Measurements from ENCODE around the gene GAL3ST1. TPM values are rescaled to one million over a fixed set of nuclear protein-coding genes. Genes with fewer than 3 reads are reported as not detected.
A peak's percentile ranks its signal among the peaks of the same experiment; 100 is the strongest.

Gene GAL3ST1
- total and polyA plus RNA-seq, 10 of the 15 experiments (the other 5 are each of a cell fraction or from before 2014, with no cell fraction given): not detected

DNA sequence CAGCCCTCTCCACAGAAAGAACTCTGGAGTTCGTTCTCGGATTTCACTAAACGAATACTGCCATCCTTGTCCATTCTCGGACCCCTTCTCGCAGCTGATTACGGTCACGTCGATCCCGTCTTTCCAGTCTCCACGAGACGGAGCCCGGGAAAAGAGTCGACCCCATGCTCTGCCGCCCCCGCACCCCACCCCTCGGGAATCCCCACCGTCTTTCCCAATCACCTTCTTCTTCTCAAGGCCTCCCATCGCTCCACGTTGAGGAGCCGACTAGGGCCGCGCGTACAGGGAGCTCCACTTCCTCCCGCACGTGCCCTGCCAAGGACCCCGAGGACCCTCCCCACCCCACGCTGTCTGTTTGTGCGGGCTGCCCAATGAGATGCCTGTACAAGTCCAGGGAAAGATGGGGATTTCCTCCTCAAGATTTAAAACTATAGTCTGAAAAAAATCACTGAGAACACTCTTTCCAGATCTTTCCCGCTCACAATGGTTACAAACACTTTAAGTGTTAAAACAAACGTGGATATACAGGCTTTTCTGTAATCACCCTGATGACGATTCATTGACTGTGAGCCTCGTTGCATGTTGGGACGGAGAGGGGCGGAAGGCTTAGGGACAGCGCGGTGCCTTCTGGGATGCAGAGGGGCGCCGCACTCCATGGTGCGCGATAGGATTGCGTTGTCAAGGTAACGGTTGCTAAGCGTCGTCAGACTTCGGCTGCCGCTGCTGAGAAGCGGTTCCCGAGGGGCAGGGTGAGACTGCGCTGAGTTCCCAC is 17.3 kb upstream of the GAL3ST1 start, which contains the start of gene PES1:
PES1 (minus strand) TSS at position 323 of the 772 bp plus-strand sequence; CDS start at position 246, 77 bp downstream.
- in situ Hi-C loops (cut with MboI): no loop called here
- ChIA-PET CTCF (interaction anchor here (0.8 to 6.6 kb wide), 5 partner anchors 10 to 163 kb away, joined by 3 to 45 read pairs (median 5); partner anchors contain the start of genes SLC35E4 and TCN2), RAD21 (ENCODE audit: unreplicated experiment) (interaction anchor here (1.0 to 1.4 kb wide), 4 partner anchors 15 to 189 kb away, joined by 3 to 7 read pairs (median 4); partner anchors contain the start of genes SLC35E4 and TCN2), SMC1A (ENCODE audit: uncharacterized antibody, unreplicated experiment) (interaction anchor here (0.7 to 1.1 kb wide), 4 partner anchors 9 to 170 kb away, joined by 3 to 5 read pairs (median 3); partner anchors contain the start of gene TCN2), POLR2A (interaction anchor here (0.6 to 1.3 kb wide), 5 partner anchors 12 to 492 kb away, joined by 3 to 7 read pairs (median 3); no protein-coding TSS in a partner anchor)
- under 1% methylated on average over 42 of the region's 49 CpGs for WGBS (ENCODE audit: insufficient coverage, insufficient replicate concordance, low lambda C conversion rate, missing lambda C conversion rate)
- Histone ChIP-seq H3K79me2 (ENCODE audit: control insufficient read depth, insufficient read depth, low read length) (peaks cover 26% of the 10 kb centered on the region), H3K9ac (ENCODE audit: control insufficient read depth, insufficient read depth, low read length) (peak within 1 kb of the TSS; percentile 95), H3K9me3 (replicated peaks; ENCODE audit: control insufficient read depth, insufficient read depth, low read length) (no peaks in the 10 kb centered on the region), H3K4me3 (peak within 1 kb of the TSS; percentile 97), H3K4me1 (ENCODE audit: control insufficient read depth, insufficient read depth, low read length) (no peaks in the 10 kb centered on the region), H3K27ac (ENCODE audit: control insufficient read depth, insufficient read depth) (peak within 1 kb of the TSS; percentile 91), H3K27me3 (replicated peaks in 1 of 2; ENCODE audit: control insufficient read depth in 2 of 2, insufficient read depth in 2 of 2, low read length in 1 of 2) (no peaks in the 10 kb centered on the region), H4K20me1 (ENCODE audit: control insufficient read depth, insufficient read depth) (no peaks in the 10 kb centered on the region), H3K4me2 (ENCODE audit: control insufficient read depth, insufficient read depth) (peak within 1 kb of the TSS; percentile 90), H2AFZ (ENCODE audit: control insufficient read depth, low read depth, low read length) (peak within 1 kb of the TSS; percentile 81), H3K36me3 (ENCODE audit: control insufficient read depth in 2 of 2, insufficient read depth in 2 of 2, low read length in 1 of 2) (peaks cover 8 to 24% of the 10 kb centered on the region in 2 experiments)
- DNase-seq (ENCODE audit: low read depth, low spot score) (peak; percentile 97), ATAC-seq (peak; percentile 100), FAIRE-seq (peak; percentile 99)
- intact Hi-C loops (cut with micrococcal nuclease; ENCODE audit: unreplicated experiment): no loop called here
- no TSS peak for BruUV-seq (replicated peaks)
- TF ChIP-seq NFYA (IDR thresholded peaks at IDR 0.05; ENCODE audit: borderline replicate concordance, low read depth, low read length): no peak
- TF ChIP-seq TARDBP (IDR thresholded peaks at IDR 0.05; ENCODE audit: borderline replicate concordance): 0 out of 2 replicates have a peak, but pooled peaks have one; percentile 59
- peak; percentile 99 to 100 for TF ChIP-seq BHLHE40 (IDR thresholded peaks at IDR 0.05; ENCODE audit: borderline replicate concordance in 1 of 2, low read depth in 2 of 2, low read length in 1 of 2)
- TF ChIP-seq TBL1XR1 (IDR thresholded peaks at IDR 0.05; ENCODE audit: low read depth, low read length): 0 out of 2 replicates have a peak, but pooled peaks have one; percentile 15
- peak; percentile 95; the same call in 1 of the 2 replicates for TF ChIP-seq STAT1 (conservative IDR thresholded peaks at IDR 0.05)
- TF ChIP-seq, protein P1, sequence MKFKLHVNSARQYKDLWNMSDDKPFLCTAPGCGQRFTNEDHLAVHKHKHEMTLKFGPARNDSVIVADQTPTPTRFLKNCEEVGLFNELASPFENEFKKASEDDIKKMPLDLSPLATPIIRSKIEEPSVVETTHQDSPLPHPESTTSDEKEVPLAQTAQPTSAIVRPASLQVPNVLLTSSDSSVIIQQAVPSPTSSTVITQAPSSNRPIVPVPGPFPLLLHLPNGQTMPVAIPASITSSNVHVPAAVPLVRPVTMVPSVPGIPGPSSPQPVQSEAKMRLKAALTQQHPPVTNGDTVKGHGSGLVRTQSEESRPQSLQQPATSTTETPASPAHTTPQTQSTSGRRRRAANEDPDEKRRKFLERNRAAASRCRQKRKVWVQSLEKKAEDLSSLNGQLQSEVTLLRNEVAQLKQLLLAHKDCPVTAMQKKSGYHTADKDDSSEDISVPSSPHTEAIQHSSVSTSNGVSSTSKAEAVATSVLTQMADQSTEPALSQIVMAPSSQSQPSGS (IDR thresholded peaks at IDR 0.05; ENCODE audit: low read length): peak; percentile 65; the same call in 1 of the 2 replicates
- TF ChIP-seq NFXL1 (IDR thresholded peaks at IDR 0.05; ENCODE audit: borderline replicate concordance): no peak
- TF ChIP-seq NFIC (IDR thresholded peaks at IDR 0.05; ENCODE audit: low read depth, low read length): peak; percentile 53; the same call in 1 of the 2 replicates
- TF ChIP-seq RUNX3 (IDR thresholded peaks at IDR 0.05; ENCODE audit: low read length): peak; percentile 31; the same call in 1 of the 2 replicates
- TF ChIP-seq, protein P2, sequence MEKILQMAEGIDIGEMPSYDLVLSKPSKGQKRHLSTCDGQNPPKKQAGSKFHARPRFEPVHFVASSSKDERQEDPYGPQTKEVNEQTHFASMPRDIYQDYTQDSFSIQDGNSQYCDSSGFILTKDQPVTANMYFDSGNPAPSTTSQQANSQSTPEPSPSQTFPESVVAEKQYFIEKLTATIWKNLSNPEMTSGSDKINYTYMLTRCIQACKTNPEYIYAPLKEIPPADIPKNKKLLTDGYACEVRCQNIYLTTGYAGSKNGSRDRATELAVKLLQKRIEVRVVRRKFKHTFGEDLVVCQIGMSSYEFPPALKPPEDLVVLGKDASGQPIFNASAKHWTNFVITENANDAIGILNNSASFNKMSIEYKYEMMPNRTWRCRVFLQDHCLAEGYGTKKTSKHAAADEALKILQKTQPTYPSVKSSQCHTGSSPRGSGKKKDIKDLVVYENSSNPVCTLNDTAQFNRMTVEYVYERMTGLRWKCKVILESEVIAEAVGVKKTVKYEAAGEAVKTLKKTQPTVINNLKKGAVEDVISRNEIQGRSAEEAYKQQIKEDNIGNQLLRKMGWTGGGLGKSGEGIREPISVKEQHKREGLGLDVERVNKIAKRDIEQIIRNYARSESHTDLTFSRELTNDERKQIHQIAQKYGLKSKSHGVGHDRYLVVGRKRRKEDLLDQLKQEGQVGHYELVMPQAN (conservative IDR thresholded peaks at IDR 0.05): peak; percentile 72
- no peak for TF ChIP-seq DPF2 (IDR thresholded peaks at IDR 0.05)
- TF ChIP-seq SREBF2 (IDR thresholded peaks at IDR 0.05; ENCODE audit: low read length): no peak
- TF ChIP-seq ZNF217 (IDR thresholded peaks at IDR 0.05): no peak
- TF ChIP-seq HCFC1 (IDR thresholded peaks at IDR 0.05; ENCODE audit: low read length): peak; percentile 97
- peak; percentile 78; the same call in 1 of the 2 replicates for TF ChIP-seq YY1 (IDR thresholded peaks at IDR 0.05; ENCODE audit: low read depth, low read length)
- peak; percentile 97 for TF ChIP-seq MXI1 (IDR thresholded peaks at IDR 0.05; ENCODE audit: low read depth, low read length)
- peak; percentile 58; the same call in 1 of the 2 replicates for TF ChIP-seq CHD2 (IDR thresholded peaks at IDR 0.05; ENCODE audit: borderline replicate concordance, low read depth, low read length)
- peak; percentile 90; the same call in 1 of the 2 replicates for TF ChIP-seq ZNF207 (IDR thresholded peaks at IDR 0.05; ENCODE audit: borderline replicate concordance)
- TF ChIP-seq, protein P3, sequence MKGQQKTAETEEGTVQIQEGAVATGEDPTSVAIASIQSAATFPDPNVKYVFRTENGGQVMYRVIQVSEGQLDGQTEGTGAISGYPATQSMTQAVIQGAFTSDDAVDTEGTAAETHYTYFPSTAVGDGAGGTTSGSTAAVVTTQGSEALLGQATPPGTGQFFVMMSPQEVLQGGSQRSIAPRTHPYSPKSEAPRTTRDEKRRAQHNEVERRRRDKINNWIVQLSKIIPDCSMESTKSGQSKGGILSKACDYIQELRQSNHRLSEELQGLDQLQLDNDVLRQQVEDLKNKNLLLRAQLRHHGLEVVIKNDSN (IDR thresholded peaks at IDR 0.05; ENCODE audit: borderline replicate concordance, extremely low read length, insufficient read depth, low read depth, low read length): peak; percentile 82
- TF ChIP-seq TAF1 (IDR thresholded peaks at IDR 0.05; ENCODE audit: borderline replicate concordance, low read depth, low read length): peak; percentile 66; the same call in 1 of the 2 replicates

All from GM12878 (cell line).